Right atrium auricular region (tissue), 2 donors: ENCODE data around the gene MAOB. TPM values are rescaled to one million over a fixed set of nuclear protein-coding genes. Genes with fewer than 3 reads are reported as not detected.

Source experiments
- DNase-seq: peaks from one replicate; pipeline ENCODE4 v3.0.0-alpha.2; 2019; ENCODE audit warnings: low spot score
- H3K27ac ChIP-seq, 2 donors: fragments of 200-600 bp; sonication (generic); 1 replicate in 1 of 2; 2 replicates in 1 of 2; pipeline ENCODE4 v1.5.1; 2016 to 2019
- H3K27me3 ChIP-seq, 2 donors: fragments of 200-600 bp; sonication (generic); one replicate each; pipeline versions ENCODE4 v1.5.1 to v1.6.0; 2017 to 2019
- H3K36me3 ChIP-seq: fragments of 200-600 bp; sonication (generic); one replicate; pipeline ENCODE4 v1.5.1; 2016
- H3K4me1 ChIP-seq, 2 donors: fragments of 200-600 bp; sonication (generic); one replicate each; pipeline versions ENCODE4 v1.5.1 to v1.6.0; 2017 to 2019
- H3K4me3 ChIP-seq, 2 donors: fragments of 200-600 bp; sonication (generic); 1 replicate in 1 of 2; 2 replicates in 1 of 2; pipeline ENCODE4 v1.5.1; 2017 to 2019; ENCODE audit warnings: mild to moderate bottlenecking in 1 of 2, moderate library complexity in 1 of 2
- H3K9me3 ChIP-seq, 2 donors: fragments of 200-600 bp; sonication (generic); one replicate each; pipeline ENCODE4 v1.5.1; 2019
- total RNA-seq, 2 donors: library from RNA; depleted of rRNA; stranded (reverse); fragments of >200 nt; gene quantifications; one replicate each; pipeline ENCODE4 v1.1.0, GENCODE V29; 2016
- TF ChIP-seq, protein P1 (sequence below), 2 donors: fragments of 200-600 bp; sonication (generic); IDR thresholded peaks; one replicate each; pipeline ENCODE4 v1.5.1; 2019; ENCODE audit warnings: antibody characterized with exemption in 2 of 2

The MAOB gene
- total RNA-seq, 2 donors from 2014 or later, result 21.0 to 64.3 TPM

DNA sequence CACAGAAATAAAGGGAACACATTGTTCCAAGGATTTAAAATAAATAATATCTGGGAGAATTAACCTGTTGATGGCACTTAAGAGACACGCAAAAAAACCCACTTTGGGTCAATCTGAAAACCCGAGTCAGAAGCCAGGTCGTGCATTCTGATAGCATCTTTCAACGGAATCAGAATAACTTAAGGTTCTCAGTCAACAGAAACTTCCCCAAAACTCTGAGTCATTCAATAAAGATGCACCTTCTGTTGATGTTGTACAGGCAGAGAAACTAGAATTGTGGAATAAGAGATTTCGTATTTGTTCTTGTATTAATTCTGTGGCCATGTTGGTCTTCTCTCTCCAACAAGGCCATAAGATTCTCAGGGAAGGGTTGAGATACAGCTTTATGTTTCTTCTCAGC, 78.2 kb downstream of the MAOB start:
- H3K4me3 ChIP-seq, result no peak overlapping the region
- no peaks in the 10 kb centered on the region for H3K9me3 ChIP-seq
- no peak overlapping the region for H3K27ac ChIP-seq
- H3K27me3 ChIP-seq, result no peaks in the 10 kb centered on the region
- TF ChIP-seq, protein P1, sequence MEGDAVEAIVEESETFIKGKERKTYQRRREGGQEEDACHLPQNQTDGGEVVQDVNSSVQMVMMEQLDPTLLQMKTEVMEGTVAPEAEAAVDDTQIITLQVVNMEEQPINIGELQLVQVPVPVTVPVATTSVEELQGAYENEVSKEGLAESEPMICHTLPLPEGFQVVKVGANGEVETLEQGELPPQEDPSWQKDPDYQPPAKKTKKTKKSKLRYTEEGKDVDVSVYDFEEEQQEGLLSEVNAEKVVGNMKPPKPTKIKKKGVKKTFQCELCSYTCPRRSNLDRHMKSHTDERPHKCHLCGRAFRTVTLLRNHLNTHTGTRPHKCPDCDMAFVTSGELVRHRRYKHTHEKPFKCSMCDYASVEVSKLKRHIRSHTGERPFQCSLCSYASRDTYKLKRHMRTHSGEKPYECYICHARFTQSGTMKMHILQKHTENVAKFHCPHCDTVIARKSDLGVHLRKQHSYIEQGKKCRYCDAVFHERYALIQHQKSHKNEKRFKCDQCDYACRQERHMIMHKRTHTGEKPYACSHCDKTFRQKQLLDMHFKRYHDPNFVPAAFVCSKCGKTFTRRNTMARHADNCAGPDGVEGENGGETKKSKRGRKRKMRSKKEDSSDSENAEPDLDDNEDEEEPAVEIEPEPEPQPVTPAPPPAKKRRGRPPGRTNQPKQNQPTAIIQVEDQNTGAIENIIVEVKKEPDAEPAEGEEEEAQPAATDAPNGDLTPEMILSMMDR (IDR thresholded peaks at IDR 0.05), result no peak
- H3K36me3 ChIP-seq, result no peaks in the 10 kb centered on the region
- DNase-seq, result no peak
- H3K4me1 ChIP-seq, result no peaks in the 10 kb centered on the region

DNA sequence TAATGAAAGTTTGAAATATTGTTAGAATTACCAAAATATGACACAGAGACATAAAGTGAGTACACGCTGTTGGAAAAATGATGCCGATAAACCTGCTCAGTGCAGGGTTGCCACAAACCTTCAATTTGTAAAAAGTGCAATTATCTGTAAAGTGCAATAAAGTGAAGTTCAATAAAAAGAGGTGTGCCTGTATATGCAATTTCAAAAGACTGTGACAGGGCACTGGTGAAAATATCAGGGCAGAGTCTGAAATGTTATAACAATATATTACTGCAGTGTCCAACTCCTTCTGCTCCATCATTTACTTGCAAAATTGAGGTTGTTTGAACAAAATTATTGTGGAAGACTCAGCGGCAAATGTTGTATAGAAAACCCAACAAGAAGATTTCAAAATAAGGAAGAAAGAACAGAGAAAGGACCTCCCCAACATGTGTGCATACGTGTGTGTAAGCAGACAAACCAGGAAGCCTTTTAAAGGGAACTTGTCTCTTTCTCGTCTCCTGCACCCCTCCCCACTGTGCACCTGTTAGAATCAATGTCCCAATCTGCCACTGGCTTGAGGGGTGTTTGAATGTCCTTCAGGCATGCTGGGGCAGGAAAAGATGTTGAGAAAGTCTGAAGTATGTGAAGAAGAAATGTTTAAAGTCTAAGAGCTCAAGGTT, 96.2 kb downstream of the MAOB start:
- Histone ChIP-seq H3K27ac (no peak overlapping the region), H3K27me3 (peaks cover 0 to 2% of the 10 kb centered on the region in 2 donors), H3K4me1 (no peaks in the 10 kb centered on the region), H3K36me3 (no peaks in the 10 kb centered on the region), H3K4me3 (no peak overlapping the region), H3K9me3 (peaks cover 0 to 4% of the 10 kb centered on the region in 2 donors)
- no peak for DNase-seq
- TF ChIP-seq, protein P1 (IDR thresholded peaks at IDR 0.05), result no peak

DNA sequence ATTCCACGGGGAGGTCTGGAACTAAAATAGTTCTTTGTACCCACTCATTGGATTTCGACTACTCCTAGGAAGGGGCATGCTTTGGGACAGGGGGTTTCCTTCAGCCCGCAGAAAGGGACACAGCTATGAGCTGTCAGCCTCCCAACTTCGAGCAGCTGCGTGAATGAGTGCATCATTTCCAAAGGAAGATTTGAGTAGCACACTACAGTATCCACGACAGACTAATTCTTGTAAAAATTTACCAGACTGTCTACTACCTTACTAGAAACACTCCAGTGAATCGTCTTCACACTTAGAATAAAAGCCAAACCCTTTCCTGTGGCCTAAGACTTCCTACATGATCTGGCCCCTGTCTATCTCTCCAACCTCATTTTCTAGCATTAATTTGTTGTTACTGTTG, 124.2 kb downstream of the MAOB start:
- Histone ChIP-seq H3K4me3 (no peak overlapping the region), H3K27me3 (no peaks in the 10 kb centered on the region), H3K4me1 (no peaks in the 10 kb centered on the region), H3K27ac (no peak overlapping the region), H3K36me3 (no peaks in the 10 kb centered on the region), H3K9me3 (no peaks in the 10 kb centered on the region)
- TF ChIP-seq, protein P1 (IDR thresholded peaks at IDR 0.05), result no peak
- DNase-seq, result no peak

DNA sequence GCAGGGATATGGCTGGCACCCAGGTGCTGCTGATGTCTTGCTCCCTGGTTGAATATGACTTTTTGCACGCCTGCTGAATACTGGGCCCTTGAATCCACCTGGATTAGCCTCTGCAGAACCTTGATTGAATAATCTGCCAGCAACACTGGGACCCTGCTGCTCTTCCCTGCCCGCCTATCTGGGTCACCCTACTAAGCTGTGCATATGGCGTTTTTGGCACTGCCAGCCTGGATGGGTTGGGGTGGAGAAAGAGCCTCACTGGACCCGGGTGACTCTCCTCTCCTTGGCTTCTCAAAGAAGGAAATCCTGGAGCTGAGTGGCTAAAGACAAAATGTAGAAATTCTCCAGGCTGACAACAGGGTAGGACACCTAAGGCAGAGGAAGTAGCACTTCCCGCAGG, 126.2 kb downstream of the MAOB start:
- TF ChIP-seq, protein P1 (IDR thresholded peaks at IDR 0.05), result no peak
- Histone ChIP-seq H3K36me3 (no peaks in the 10 kb centered on the region), H3K27ac (no peak overlapping the region), H3K27me3 (no peaks in the 10 kb centered on the region), H3K4me3 (no peak overlapping the region), H3K9me3 (peaks cover 0 to 6% of the 10 kb centered on the region in 2 donors), H3K4me1 (no peaks in the 10 kb centered on the region)
- DNase-seq, result no peak

GRCh38 chrX:43753637-43754036, 128.6 kb downstream of the MAOB start:
- Histone ChIP-seq H3K27ac (no peak overlapping the region), H3K27me3 (no peaks in the 10 kb centered on the region)

More at GRCh38 chrX:43753637-43754036, 128.6 kb downstream of the MAOB start:
- TF ChIP-seq, protein P1 (IDR thresholded peaks at IDR 0.05), result no peak
- Histone ChIP-seq H3K36me3 (no peaks in the 10 kb centered on the region), H3K9me3 (peaks cover 0 to 6% of the 10 kb centered on the region in 2 donors), H3K4me3 (no peak overlapping the region), H3K4me1 (no peaks in the 10 kb centered on the region)
- no peak for DNase-seq
